Endothelial cell of umbilical vein (primary cell): ENCODE results near the gene SAP25. TPM values are rescaled to one million over a fixed set of nuclear protein-coding genes. Genes with fewer than 3 reads are reported as not detected.

Experiments used
- BruUV-seq: library from RNA; stranded (reverse); fragments of 400-500 nt; replicated peaks from 2 replicates; lab custom pipeline; 2021; lab: Mats Ljungman, UMichigan
- CTCF ChIA-PET: fragments of 300-600, 350-600 bp; sonication (Branson Sonifier 250); formaldehyde crosslinking; loops from one replicate; lab custom pipeline; 2021; ENCODE audit warnings: antibody characterized with exemption, inconsistent platforms; lab: Charles Lee
- POLR2A ChIA-PET: fragments of 300-600, 350-600 bp; sonication (Branson Sonifier 250); formaldehyde crosslinking; loops from one replicate; lab custom pipeline; 2021; ENCODE audit warnings: antibody characterized with exemption, inconsistent platforms; lab: Charles Lee
- DNase-seq: peaks from one replicate; pipeline ENCODE4 v3.0.0-alpha.2; 2011; ENCODE audit warnings: low read depth, low spot score
- FAIRE-seq: peaks from 2 replicates; lab custom pipeline; 2011; peaks lifted over from hg19 to GRCh38; lab: Jason Lieb, UNC
- H2AFZ ChIP-seq: 2 replicates; pipeline ENCODE4 v1.6.0; 2012; ENCODE audit warnings: low read depth, low read length, control low read depth, inconsistent platforms
- H3K27ac ChIP-seq: 2 replicates; pipeline ENCODE4 v1.5.1; 2011; ENCODE audit warnings: low read depth, mild to moderate bottlenecking, control low read depth, low read length, moderate library complexity; ENCODE audit not compliant: insufficient read depth
- H3K27me3 ChIP-seq, 2 experiments: 2 replicates each; pipeline versions ENCODE4 v1.6.0 to v1.6.1; 2011; ENCODE audit warnings: low read length in 2 of 2, mixed read lengths in 1 of 2; ENCODE audit not compliant: control insufficient read depth in 2 of 2, insufficient read depth in 2 of 2
- H3K36me3 ChIP-seq, 2 experiments: 2 replicates in 1 of 2; 3 replicates in 1 of 2; pipeline ENCODE4 v1.5.1; 2011; ENCODE audit warnings: low read length in 2 of 2, mild to moderate bottlenecking in 1 of 2, moderate library complexity in 1 of 2; ENCODE audit not compliant: control insufficient read depth in 2 of 2, insufficient read depth in 2 of 2; ENCODE audit errors: extremely low read depth in 1 of 2
- H3K4me1 ChIP-seq: 3 replicates; pipeline ENCODE4 v1.5.1; 2011; ENCODE audit warnings: mild to moderate bottlenecking, low read length; ENCODE audit not compliant: control insufficient read depth, insufficient read depth; ENCODE audit errors: extremely low read depth
- H3K4me2 ChIP-seq: 2 replicates; pipeline ENCODE4 v1.6.1; 2011; ENCODE audit warnings: low read length, control low read depth, mixed read lengths; ENCODE audit not compliant: insufficient read depth
- H3K4me3 ChIP-seq, 3 experiments: fragments of 200-600 bp in 1 of 3; sonication (generic), shearing (Covaris generic) in 1 of 3; replicated peaks in 1 of 3; 2 replicates each; pipeline ENCODE4 v1.5.1; 2011 to 2016; ENCODE audit warnings: control low read depth in 3 of 3, low read length in 3 of 3, mild to moderate bottlenecking in 2 of 3, inconsistent platforms in 1 of 3, low read depth in 1 of 3, moderate library complexity in 1 of 3; ENCODE audit not compliant: insufficient read depth in 1 of 3
- H3K79me2 ChIP-seq: 2 replicates; pipeline ENCODE4 v1.6.0; 2012; ENCODE audit warnings: low read length, inconsistent platforms; ENCODE audit not compliant: control insufficient read depth, insufficient read depth
- H3K9ac ChIP-seq: replicated peaks from 2 replicates; pipeline ENCODE3; 2011; ENCODE audit warnings: low read length, control low read depth; ENCODE audit not compliant: insufficient read depth; ENCODE audit errors: extremely low read depth
- H3K9me1 ChIP-seq: replicated peaks from 3 replicates; pipeline ENCODE4 v1.6.0; 2011; ENCODE audit warnings: mild to moderate bottlenecking, low read length; ENCODE audit not compliant: control insufficient read depth, insufficient read depth; ENCODE audit errors: extremely low read depth
- H3K9me3 ChIP-seq: replicated peaks from 2 replicates; pipeline ENCODE4 v1.5.1; 2012; ENCODE audit warnings: low read length, inconsistent platforms; ENCODE audit not compliant: control insufficient read depth, insufficient read depth
- H4K20me1 ChIP-seq: replicated peaks from 2 replicates; pipeline ENCODE3; 2011; ENCODE audit warnings: mild to moderate bottlenecking, low read length; ENCODE audit not compliant: control insufficient read depth, insufficient read depth; ENCODE audit errors: extremely low read depth
- CTCF ChIP-seq, 2 donors: IDR thresholded peaks; 1 replicate in 1 of 2; 2 replicates in 1 of 2; pipeline ENCODE4 v1.5.1; 2011; ENCODE audit warnings: low read length in 2 of 2, mild to moderate bottlenecking in 2 of 2, moderate library complexity in 2 of 2, control low read depth in 1 of 2, inconsistent platforms in 1 of 2, low read depth in 1 of 2; ENCODE audit not compliant: insufficient read depth in 1 of 2; ENCODE audit errors: extremely low read depth in 1 of 2
- EZH2 ChIP-seq: IDR thresholded peaks from 2 replicates; pipeline ENCODE4 v1.6.1; 2012; ENCODE audit warnings: borderline replicate concordance, low read depth, mild to moderate bottlenecking, moderate library complexity, low read length, inconsistent platforms; ENCODE audit not compliant: severe bottlenecking
- FOS ChIP-seq: IDR thresholded peaks from 2 replicates; pipeline ENCODE4 v1.6.1; 2011; ENCODE audit warnings: mild to moderate bottlenecking, low read length, moderate library complexity, borderline replicate concordance; ENCODE audit not compliant: insufficient read depth
- GATA2 ChIP-seq: IDR thresholded peaks from 2 replicates; pipeline ENCODE4 v1.7.0; 2011; ENCODE audit warnings: low read depth, mild to moderate bottlenecking, moderate library complexity, mixed read lengths, low read length; ENCODE audit not compliant: insufficient read length, insufficient read depth
- JUN ChIP-seq: IDR thresholded peaks from 2 replicates; pipeline ENCODE4 v1.6.1; 2011; ENCODE audit warnings: borderline replicate concordance, low read depth; ENCODE audit not compliant: insufficient read length, insufficient read depth
- MYC ChIP-seq: IDR thresholded peaks from one replicate; pipeline ENCODE4 v1.6.1; 2011; ENCODE audit warnings: mild to moderate bottlenecking, low read depth, low read length
- POLR2A ChIP-seq: IDR thresholded peaks from 2 replicates; pipeline ENCODE4 v1.6.1; 2012; ENCODE audit warnings: low read depth, mild to moderate bottlenecking, control low read depth, low read length
- POLR2AphosphoS5 ChIP-seq: IDR thresholded peaks from 2 replicates; pipeline ENCODE4 v1.6.1; 2012; ENCODE audit warnings: low read depth, mild to moderate bottlenecking, control low read depth, low read length, moderate library complexity; ENCODE audit not compliant: insufficient read depth
- dilution Hi-C: fragments of 300-500 bp; cut with MboI; formaldehyde crosslinking; loops from one replicate; pipeline ENCODE4 v1.15.0; 2019; ENCODE audit warnings: low sequenced_read_pairs; ENCODE audit not compliant: extremely low pct_ligation_motif_present
- intact Hi-C: fragments of 100-400 bp; cut with micrococcal nuclease; formaldehyde crosslinking; loops from one replicate; pipeline ENCODE4 v1.10.0; 2022
- polyA plus RNA-seq, 4 experiments: library from polyadenylated mRNA; depleted of rRNA in 3 of 4; stranded (reverse) in 3 of 4; unstranded in 1 of 4; fragments of >200 nt; gene quantifications; 2 replicates each; pipeline versions ENCODE4 v1.2.1 to v1.2.3, GENCODE V29; 2011 to 2012; ENCODE audit warnings: missing spikeins in 1 of 4
- total RNA-seq: library from RNA; stranded (reverse); gene quantifications from 2 replicates; pipeline ENCODE4 v1.2.3, GENCODE V29; 2021
- TF ChIP-seq, protein P1 (sequence below): IDR thresholded peaks from 2 replicates; pipeline ENCODE4 v1.6.1; 2011; ENCODE audit not compliant: insufficient read depth, insufficient read length

The SAP25 gene
- total and polyA plus RNA-seq, 2 donors (not counting 3 experiments of a cell fraction or from before 2014, with no cell fraction given) = 3.2 TPM

GRCh38 chr7:100604028-100604975 lies 30.6 kb upstream of the SAP25 start:
- Histone ChIP-seq H3K79me2 (no peaks in the 10 kb centered on the region), H3K9me1 (no peaks in the 10 kb centered on the region), H3K4me1 (peaks cover 25% of the 10 kb centered on the region), H3K4me3 (peak overlapping the region; percentile 44 to 65 (median 54)), H3K27me3 (no peaks in the 10 kb centered on the region), H3K9me3 (no peaks in the 10 kb centered on the region), H3K4me2 (peak overlapping the region; percentile 93), H3K9ac (peak overlapping the region; percentile 23), H3K36me3 (no peaks in the 10 kb centered on the region), H3K27ac (no peak overlapping the region), H4K20me1 (no peaks in the 10 kb centered on the region), H2AFZ (peak overlapping the region; percentile 99)
- CTCF ChIA-PET = interaction anchor here (1.1 to 2.8 kb wide), 3 partner anchors 15 to 76 kb away, joined by 3 to 10 read pairs (median 7); no protein-coding TSS in a partner anchor
- peak; percentile 79 for FAIRE-seq
- intact Hi-C loops = loop anchor here (1.0 to 2.0 kb wide), 4 partner anchors 8 to 78 kb away; partner anchors contain the start of genes FBXO24, GNB2, LRCH4 and MOSPD3
- POLR2A ChIA-PET = no interaction called here
- dilution Hi-C loops = no loop called here
- no TSS peak for BruUV-seq
- peak; percentile 43 for DNase-seq
- no peak for TF ChIP-seq GATA2
- no peak for TF ChIP-seq POLR2A
- TF ChIP-seq, protein P1, sequence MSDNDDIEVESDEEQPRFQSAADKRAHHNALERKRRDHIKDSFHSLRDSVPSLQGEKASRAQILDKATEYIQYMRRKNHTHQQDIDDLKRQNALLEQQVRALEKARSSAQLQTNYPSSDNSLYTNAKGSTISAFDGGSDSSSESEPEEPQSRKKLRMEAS = no peak
- no peak for TF ChIP-seq JUN
- peak; percentile 5 for TF ChIP-seq POLR2AphosphoS5
- no peak for TF ChIP-seq EZH2
- TF ChIP-seq FOS = peak; percentile 31
- TF ChIP-seq CTCF (IDR thresholded peaks at IDR 0.05; ENCODE audit: extremely low read depth in 1 of 2, insufficient read depth in 1 of 2, low read depth in 1 of 2, low read length in 2 of 2) = peak; percentile 43 to 55
- TF ChIP-seq MYC = no peak
